ENCODE data around the gene SPRR5. TPM values are rescaled to one million over a fixed set of nuclear protein-coding genes. Genes with fewer than 3 reads are reported as not detected.

The SPRR5 gene
- total RNA-seq, 2 donors from 2014 or later = not detected

DNA sequence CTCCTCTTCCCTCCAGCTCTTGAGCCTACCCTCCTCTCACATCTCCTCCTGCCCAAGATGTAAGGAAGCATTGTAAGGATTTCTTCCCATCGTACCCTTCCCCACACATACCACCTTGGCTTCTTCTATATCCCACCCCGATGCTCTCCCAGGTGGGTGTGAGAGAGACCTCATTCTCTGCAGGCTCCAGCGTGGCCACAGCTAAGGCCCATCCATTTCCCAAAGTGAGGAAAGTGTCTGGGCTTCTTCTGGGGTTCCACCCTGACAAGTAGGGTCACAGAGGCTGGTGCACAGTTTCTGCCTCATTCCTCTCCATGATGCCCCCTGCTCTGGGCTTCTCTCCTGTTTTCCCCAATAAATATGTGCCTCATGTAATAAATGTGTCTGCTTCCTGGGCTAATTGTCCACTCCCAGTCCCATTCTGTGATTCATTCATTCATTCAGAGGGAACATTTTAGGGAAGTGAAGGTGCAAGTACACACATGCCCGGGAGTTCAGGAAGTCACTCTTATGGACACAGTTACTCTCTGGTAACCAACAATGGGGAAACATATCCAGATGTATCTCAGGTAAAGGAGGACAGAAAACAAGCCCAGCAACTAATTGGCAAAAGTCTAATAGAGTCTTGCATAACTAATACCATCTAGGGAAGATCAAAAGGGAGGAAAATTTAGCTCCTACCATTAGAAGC, 25.3 kb downstream of the SPRR5 start:
- DNase-seq (ENCODE audit: low spot score) = no peak
- intact Hi-C loops (cut with DNase I) = no loop called here

DNA sequence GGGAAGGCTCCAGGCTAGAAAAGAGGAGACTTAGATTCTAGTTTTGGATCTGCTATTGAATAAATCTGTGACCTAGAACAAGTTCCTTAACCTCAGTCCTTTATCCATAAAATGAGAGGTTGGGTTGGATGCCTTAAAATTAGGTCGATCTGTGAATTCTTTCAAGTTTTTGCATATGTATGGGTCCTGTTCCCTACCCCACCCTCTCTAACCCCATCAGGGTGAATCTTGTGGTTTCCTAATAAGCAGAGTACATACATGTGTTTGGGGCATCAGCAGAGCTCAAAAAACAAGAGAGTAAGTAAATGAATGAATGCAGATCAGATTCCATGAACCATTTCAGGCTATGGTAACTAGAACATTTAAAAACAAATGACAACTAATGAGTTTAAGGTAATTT, 29.7 kb downstream of the SPRR5 start:
- intact Hi-C loops (cut with DNase I) = no loop called here
- DNase-seq (ENCODE audit: low spot score) = no peak

DNA sequence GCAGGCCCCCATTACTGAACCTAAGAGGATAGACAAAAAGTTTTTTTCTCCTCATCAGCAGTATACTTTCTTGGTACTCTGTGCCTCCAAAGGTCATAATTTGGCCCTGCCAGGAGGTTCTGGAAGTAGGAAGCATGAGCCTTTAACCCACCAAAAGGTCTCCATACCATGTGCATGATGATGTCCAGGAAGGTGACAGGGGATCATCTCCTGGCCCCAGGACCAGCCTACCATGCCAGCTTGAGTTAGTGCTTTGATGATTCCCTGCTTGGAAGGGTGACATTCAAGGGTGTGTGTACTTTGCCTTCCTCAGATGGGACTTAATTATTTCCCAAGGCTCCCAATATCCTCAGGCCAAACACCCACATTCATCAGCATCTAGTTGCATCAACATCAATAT, 30.6 kb downstream of the SPRR5 start:
- intact Hi-C loops (cut with DNase I) = no loop called here
- DNase-seq (ENCODE audit: low spot score) = no peak

DNA sequence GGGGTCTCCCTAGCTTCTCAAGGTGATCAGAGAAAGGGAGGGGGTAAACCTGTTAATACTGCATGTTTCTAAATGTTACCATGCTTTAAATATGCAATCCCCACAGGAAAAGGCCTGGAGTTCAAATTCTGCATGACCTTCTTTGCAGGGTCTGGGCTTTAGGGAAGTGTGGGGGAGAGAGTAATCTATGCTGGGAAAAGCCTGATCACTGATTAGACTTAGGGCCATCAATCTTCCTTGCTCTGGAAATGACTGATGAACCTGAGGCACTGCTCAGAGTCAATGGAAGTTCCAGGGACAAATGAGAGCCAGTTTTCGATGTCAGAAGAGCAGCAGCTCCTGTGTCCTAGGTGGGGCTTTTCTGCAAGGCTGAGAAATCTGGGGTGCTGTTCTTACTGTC, 33.7 kb downstream of the SPRR5 start:
- intact Hi-C loops (cut with DNase I) = no loop called here
- no peak for DNase-seq (ENCODE audit: low spot score)

DNA sequence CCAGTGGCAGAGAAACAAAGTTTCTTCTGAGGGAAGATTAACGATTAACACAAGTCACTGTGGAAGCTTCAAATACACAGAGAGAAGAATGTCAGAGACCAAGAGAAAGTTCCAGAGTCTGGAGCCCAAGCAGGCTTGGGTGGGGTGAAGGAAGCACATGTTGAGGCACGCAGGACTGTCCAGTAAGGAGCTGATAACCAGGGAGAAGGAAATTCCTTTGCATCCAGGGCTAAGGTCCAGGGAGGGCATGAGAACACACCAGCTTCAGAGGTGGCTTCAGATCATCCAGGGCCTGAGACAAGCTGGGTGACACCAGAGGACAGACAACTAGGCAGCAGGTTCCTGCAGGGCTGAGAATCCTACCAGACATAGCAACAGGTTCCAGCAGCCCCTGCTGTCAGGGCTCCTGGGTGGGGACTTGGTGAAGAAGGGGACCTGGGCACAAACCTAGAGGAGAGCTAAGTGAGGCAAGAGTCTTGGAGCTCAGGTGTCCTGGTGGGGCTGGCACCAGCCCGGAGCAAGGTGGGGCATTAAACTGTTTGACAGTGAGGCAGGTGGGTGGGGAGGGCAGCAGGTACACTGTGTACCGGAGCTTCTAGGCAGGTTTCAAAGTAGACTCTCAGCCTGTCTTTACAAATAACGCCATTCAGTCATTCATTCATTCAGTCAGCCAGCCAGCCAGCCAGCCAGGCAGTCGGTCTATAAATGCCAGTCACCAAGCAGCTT, 34.3 kb downstream of the SPRR5 start:
- no peak for DNase-seq (ENCODE audit: low spot score)
- intact Hi-C loops (cut with DNase I) = no loop called here

DNA sequence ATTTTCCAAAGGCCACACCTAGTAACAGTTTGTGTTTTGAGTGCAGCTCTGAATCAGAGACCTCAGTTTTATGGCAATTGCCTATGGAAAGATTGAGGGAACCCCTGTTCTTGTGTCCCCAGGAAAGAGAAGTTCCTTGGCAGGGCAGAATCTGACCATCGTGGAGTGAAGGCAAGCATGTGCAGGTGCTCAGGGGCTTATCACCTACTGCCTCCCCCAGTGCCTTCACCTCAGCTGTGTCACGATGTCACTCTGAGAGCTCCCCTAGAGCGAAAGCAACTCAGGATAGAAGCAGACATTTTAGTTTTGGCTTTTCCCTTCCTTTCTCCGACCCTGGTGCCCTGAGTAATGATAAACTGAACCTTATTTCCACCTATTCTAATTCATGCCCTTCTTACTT, 35.1 kb downstream of the SPRR5 start:
- no peak for DNase-seq (ENCODE audit: low spot score)
- intact Hi-C loops (cut with DNase I) = no loop called here

DNA sequence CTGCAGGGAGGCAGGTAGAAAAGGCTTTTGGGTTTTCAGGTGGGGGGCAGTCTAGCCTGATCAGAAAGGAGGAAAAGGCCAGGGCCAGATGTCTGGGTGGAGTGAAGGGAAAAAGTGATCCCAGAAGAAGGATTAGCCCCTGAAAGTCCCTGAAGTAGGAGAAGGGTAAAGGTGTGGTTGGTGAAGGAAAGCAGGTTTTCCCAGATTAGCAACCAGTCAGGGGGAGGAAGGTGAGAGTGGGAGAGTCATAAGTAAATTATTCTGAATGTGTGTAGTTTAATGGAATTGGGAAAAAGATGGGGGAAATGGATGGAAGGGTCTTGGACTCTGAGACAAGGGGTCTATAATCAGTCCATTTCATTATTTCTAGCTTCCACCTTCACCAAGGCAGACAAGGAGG, 36.2 kb downstream of the SPRR5 start:
- no peak for DNase-seq (ENCODE audit: low spot score)
- intact Hi-C loops (cut with DNase I) = no loop called here

DNA sequence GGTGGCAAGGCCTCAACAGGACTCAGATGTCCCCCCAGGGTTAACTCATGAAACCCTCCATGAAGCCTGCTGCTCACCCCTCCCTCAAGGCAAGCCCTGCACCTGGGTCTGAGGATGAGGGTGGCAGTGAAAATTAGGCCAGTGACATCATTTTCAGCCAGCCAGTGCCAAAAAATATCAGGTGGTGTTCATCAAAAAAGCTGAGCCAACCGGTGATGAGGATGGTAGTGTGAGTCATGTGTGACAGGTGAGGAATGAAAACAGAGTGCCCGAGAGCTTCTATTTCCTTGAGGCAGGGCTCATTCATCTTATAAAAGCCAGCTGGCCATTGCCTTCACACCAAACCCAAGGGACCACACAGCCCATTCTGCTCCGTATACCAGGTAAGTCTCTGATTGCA, 36.7 kb downstream of the SPRR5 start, which contains the start of gene SPRR1A:
Gene SPRR1A, plus strand, starts transcription at position 339 of the 400 bp plus-strand sequence. CDS start 1,150 bp downstream, outside the sequence.
- intact Hi-C loops (cut with DNase I) = no loop called here
- DNase-seq (ENCODE audit: low spot score) = no peak

DNA sequence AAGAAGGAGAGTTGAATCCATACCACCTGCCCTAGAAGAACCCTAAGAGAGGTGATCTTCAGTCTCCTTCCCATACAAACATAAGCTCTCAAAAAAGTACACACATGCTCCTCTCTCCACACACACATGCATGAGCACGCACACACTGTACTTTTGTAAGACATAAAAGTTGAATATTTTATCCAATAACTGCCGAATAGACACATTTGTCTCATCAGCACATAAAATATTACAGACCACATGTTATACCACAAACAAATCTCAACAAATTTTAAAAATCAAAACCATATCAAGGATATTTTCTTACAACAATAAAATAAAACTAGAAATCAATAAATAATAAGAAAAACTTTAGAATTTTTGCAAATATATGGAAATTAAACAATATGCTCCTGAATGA, 39.6 kb downstream of the SPRR5 start:
- DNase-seq (ENCODE audit: low spot score) = no peak
- intact Hi-C loops (cut with DNase I) = no loop called here

DNA sequence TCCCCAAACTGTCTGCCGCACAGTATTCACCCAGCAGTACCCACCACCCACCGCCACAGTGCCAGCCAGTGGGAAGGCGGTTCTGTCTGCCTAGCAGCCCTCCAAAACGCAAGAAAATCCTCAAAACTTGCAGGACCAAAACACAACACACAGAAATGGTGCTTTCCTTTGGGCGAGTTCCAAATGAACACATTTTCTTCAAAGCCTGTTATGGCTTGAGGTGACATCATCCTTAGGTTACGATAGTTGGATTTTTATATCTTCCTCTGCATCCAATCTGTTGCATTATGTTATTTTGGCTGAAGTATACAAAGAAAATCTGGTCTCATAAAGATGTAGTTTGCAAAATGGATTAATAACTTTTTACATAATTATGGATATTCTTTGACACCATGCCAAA, 46.2 kb downstream of the SPRR5 start:
- intact Hi-C loops (cut with DNase I) = no loop called here
- no peak for DNase-seq (ENCODE audit: low spot score)

DNA sequence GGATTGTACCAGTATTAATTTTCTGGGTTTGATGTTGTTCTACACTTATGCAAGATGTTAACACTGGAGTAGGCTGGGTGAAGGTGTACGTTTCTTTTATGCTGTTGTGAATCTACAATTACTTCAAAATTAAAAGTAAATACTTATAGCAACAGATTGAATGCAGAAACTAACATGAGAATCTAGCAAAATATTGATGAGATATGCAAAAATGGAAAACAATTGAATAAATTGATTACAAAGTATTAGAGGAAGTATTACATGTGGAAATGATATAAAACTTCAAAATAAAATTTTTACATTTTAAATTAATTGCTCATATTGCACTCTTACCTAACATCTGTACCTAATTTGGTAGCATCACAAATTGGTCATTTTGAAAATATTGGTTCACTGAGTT, 48.8 kb downstream of the SPRR5 start:
- DNase-seq (ENCODE audit: low spot score) = no peak
- intact Hi-C loops (cut with DNase I) = no loop called here

DNA sequence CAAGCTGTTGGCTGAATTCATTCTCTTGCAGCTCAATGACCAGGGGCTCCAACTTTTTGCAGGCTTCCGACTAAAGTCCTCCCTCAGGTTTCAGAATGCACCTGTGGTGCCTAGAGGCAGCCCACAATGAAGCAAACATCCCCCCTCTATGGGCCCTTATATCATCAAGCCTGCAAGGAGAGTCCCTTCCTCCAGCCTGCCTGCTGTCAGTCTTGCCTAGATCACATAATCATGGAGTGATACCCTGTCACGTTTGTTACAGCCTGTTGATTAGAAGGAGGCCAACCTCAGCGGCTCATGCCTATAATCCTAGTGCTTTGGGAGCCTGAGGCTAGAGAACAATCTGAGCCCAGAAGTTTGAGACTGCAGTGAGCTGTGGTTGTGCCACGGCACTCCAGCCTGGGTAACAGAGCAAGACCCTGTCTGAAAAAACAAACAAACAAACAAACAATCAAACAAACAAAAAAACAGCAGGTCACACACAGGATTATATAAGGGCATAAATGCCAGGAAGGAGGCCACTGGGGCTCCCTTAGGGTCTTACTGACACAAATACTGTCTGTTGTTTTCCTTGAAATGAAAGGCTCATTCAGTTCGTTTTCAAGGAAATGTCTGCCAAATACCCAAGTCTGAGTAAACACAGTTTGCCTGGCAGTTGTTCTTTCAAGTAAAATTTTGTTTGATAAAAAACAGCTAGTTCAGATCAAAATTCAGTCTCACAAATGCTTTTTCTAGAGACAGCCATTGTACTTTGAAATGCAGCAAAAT, 49.8 kb downstream of the SPRR5 start:
- intact Hi-C loops (cut with DNase I) = no loop called here
- no peak for DNase-seq (ENCODE audit: low spot score)

DNA sequence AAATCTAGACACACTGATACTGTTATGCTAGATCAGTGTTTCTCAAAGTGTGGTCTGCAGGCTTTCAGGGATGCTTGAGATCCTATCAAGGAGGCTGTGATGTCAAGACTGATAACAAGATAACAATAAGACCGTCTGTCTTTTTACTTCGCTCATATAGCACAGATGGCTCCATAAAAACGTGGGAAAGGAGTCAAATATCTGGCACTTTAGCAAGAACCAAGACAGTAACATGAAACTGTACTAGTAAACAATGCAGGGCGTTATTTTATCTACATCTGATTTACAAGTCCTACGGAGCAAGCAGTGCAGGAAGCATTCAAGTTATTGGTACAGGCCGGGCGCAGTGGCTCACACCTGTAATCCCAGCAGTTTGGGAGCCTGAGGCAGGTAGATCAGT, 50.9 kb downstream of the SPRR5 start:
- no peak for DNase-seq (ENCODE audit: low spot score)

DNA sequence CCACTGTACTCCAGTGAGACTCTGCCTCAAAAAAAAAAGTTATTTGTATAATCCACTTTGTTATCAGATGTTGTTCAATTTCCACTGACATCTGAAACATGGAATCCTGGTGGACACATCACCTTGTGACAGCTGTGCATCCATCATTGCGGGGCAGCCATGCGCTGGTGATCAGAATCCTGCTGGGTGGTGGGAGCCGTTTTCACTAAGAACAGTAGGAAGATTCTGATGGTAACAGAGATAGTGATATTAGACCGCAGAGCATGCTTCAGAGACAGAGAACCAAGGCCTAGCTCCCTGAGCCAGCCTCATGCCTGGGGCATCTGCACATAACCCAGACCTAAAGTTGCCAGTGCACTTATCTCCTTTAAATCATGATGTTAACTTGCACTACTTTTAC, 51.5 kb downstream of the SPRR5 start:
- intact Hi-C loops (cut with DNase I) = no loop called here
- DNase-seq (ENCODE audit: low spot score) = no peak

More for the DNA sequence above, 50.9 kb downstream of the SPRR5 start:
- intact Hi-C loops (cut with DNase I) = no loop called here

Other genes starting within 250 kb of the SPRR5 start
- gene LCE2A, start 248.9 kb upstream of the SPRR5 start, total RNA-seq = not detected
- gene LCE4A, start 239.0 kb upstream of the SPRR5 start, total RNA-seq = not detected
- gene KPRP, start 189.2 kb upstream of the SPRR5 start, total RNA-seq = not detected
- gene LCE1F, start 172.1 kb upstream of the SPRR5 start, total RNA-seq = not detected
- not detected for gene LCE1E, start 160.9 kb upstream of the SPRR5 start, total RNA-seq
- gene LCE1D, start 150.5 kb upstream of the SPRR5 start, total RNA-seq = not detected
- not detected for gene LCE1C, start 140.6 kb upstream of the SPRR5 start, total RNA-seq
- gene LCE1B, start 135.2 kb upstream of the SPRR5 start, total RNA-seq = not detected
- gene LCE1A, start 119.7 kb upstream of the SPRR5 start, total RNA-seq = not detected
- gene LCE6A, start 104.3 kb upstream of the SPRR5 start, total RNA-seq = not detected
- not detected for gene LCE7A, start 87.2 kb upstream of the SPRR5 start, total RNA-seq
- gene SMCP, start 68.9 kb upstream of the SPRR5 start, total RNA-seq = not detected
- gene IVL, start 38.7 kb upstream of the SPRR5 start, total RNA-seq = not detected
- not detected for gene SPRR4, start 23.4 kb downstream of the SPRR5 start, total RNA-seq
- gene SPRR1A, start 36.9 kb downstream of the SPRR5 start, total RNA-seq = not detected
- gene SPRR3, start 54.5 kb downstream of the SPRR5 start, total RNA-seq = not detected
- not detected for gene SPRR1B, start 84.0 kb downstream of the SPRR5 start, total RNA-seq
- not detected for gene SPRR2D, start 93.9 kb downstream of the SPRR5 start, total RNA-seq
- not detected for gene SPRR2A, start 110.3 kb downstream of the SPRR5 start, total RNA-seq
- not detected for gene SPRR2B, start 124.4 kb downstream of the SPRR5 start, total RNA-seq
- gene SPRR2E, start 147.3 kb downstream of the SPRR5 start, total RNA-seq = not detected
- 1 to 10 TPM in 1 of 2 donors, not detected in 1; 1.9 TPM for gene SPRR2F, start 166.3 kb downstream of the SPRR5 start, total RNA-seq
- not detected for gene SPRR2G, start 203.7 kb downstream of the SPRR5 start, total RNA-seq